Neural cell (in vitro differentiated cells): ENCODE data around the gene BMERB1.

Experiments used
- CTCF ChIP-seq: fragments of 450-650 bp; IDR thresholded peaks from 2 replicates; pipeline ENCODE4 v1.5.1; 2014; ENCODE audit warnings: antibody characterized with exemption, mild to moderate bottlenecking, moderate library complexity; ENCODE audit not compliant: poor library complexity, severe bottlenecking
- EP300 ChIP-seq: fragments of 450-650 bp; conservative IDR thresholded peaks from 2 replicates; pipeline ENCODE4 v1.6.1; 2014; ENCODE audit warnings: antibody characterized with exemption, mild to moderate bottlenecking, moderate library complexity; ENCODE audit not compliant: poor library complexity, severe bottlenecking
- EZH2 ChIP-seq: fragments of 200-600, 300-800 bp; shearing (Covaris generic), sonication (generic); IDR thresholded peaks from 2 replicates; pipeline ENCODE4 v1.6.1; 2014; ENCODE audit warnings: antibody characterized with exemption, low read length, borderline replicate concordance, mild to moderate bottlenecking; ENCODE audit not compliant: insufficient read depth, poor library complexity, severe bottlenecking
- MXI1 ChIP-seq: fragments of 450-650 bp; conservative IDR thresholded peaks from 2 replicates; pipeline ENCODE4 v1.6.1; 2014; ENCODE audit warnings: antibody characterized with exemption, mild to moderate bottlenecking; ENCODE audit not compliant: poor library complexity, severe bottlenecking
- POLR2AphosphoS5 ChIP-seq: IDR thresholded peaks from 2 replicates; pipeline ENCODE4 v1.6.1; 2012

DNA sequence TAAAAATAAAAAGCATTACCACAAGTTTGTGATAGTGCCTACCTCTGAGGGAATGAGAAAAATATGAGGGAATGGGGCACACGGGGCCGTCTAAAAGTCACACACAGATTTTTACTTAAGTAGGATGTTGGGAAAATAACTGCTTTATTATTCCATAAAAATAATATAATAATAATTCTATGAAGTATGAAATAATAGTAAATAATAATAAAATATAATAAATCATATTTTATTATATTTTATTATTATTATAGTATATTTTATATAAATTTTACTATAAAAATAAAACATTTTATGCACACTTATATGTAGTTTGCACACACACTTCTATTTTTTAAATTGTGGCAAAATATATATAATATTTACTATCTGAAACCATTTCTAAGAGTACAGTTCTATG, 92.3 kb downstream of the BMERB1 start:
- TF ChIP-seq CTCF (no peak), MXI1 (no peak), POLR2AphosphoS5 (no peak), EZH2 (no peak), EP300 (no peak)
